ENCODE data around the gene CD44.

DNA sequence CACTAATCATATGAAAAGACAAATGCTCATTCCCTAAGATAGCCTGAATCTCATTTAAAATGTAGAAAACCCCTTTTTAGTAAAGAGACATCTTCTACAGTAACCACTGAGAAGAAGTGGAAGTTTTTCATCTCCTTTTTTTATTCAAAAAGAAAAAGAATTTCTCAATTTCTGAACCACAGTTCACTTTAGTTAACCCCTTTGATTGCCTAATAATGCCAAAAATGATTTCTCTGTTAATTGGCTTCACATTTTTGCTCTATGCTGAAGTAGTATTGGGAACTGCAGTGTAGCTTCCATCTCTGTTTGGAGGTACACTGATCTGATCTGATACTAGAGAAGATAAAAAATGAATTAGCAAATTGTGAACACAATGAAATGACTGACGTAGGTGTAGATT is 58.3 kb downstream of the CD44 start:
- no peak for TF ChIP-seq EZH2 (IDR thresholded peaks at IDR 0.05)
- TF ChIP-seq POLR2AphosphoS5 (IDR thresholded peaks at IDR 0.05; ENCODE audit: borderline replicate concordance, low read depth, low read length), result no peak
- no peak for TF ChIP-seq FOXP2 (optimal IDR thresholded peaks at IDR 0.05; ENCODE audit: control extremely low read depth, extremely low read length, insufficient read depth)

Data from SK-N-MC (cell line).